Esophagus squamous epithelium (tissue), 5 donors: ENCODE measurements around the gene PIK3CB. TPM values are rescaled to one million over a fixed set of nuclear protein-coding genes. Genes with fewer than 3 reads are reported as not detected.

Experiments
- DNase-seq: peaks from one replicate; lab custom pipeline; 2025; lab: John Stamatoyannopoulos, UW
- H3K27ac ChIP-seq, 4 donors: fragments of 200-600 bp; sonication (generic); one replicate each; pipeline ENCODE4 v1.5.1; 2016 to 2019; ENCODE audit warnings: mild to moderate bottlenecking in 1 of 4
- H3K27me3 ChIP-seq, 4 donors: fragments of 200-600 bp; sonication (generic); 1 replicate in 3 of 4; 2 replicates in 1 of 4; pipeline versions ENCODE4 v1.5.1 to v1.6.0; 2017 to 2021; ENCODE audit warnings: antibody characterized with exemption in 1 of 4
- H3K36me3 ChIP-seq, 3 donors: fragments of 200-600 bp; sonication (generic); one replicate each; pipeline ENCODE4 v1.5.1; 2016 to 2019
- H3K4me1 ChIP-seq, 3 donors: fragments of 200-600 bp; sonication (generic); one replicate each; pipeline ENCODE4 v1.5.1; 2017 to 2019
- H3K4me3 ChIP-seq, 4 donors: fragments of 200-600 bp; sonication (generic); 1 replicate in 3 of 4; 2 replicates in 1 of 4; pipeline ENCODE4 v1.5.1; 2016 to 2019; ENCODE audit warnings: mild to moderate bottlenecking in 2 of 4, moderate library complexity in 1 of 4
- H3K9me3 ChIP-seq, 3 donors: fragments of 200-600 bp; sonication (generic); one replicate each; pipeline ENCODE4 v1.5.1; 2016 to 2019
- POLR2A ChIP-seq, 4 donors: fragments of 450-650 bp; IDR thresholded peaks; one replicate each; pipeline ENCODE4 v1.6.1; 2017; ENCODE audit warnings: antibody characterized with exemption in 4 of 4, mild to moderate bottlenecking in 4 of 4, moderate library complexity in 3 of 4
- WGBS, 2 donors: methylation state at CpG; one replicate each; pipeline ENCODE4 v1.1.5; 2018; 5-methylcytosine and 5-hydroxymethylcytosine counted together
- intact Hi-C: fragments of 100-400 bp; cut with DNase I; formaldehyde crosslinking; loops from one replicate; pipeline ENCODE4 v1.15.0; 2022
- total RNA-seq, 4 donors: library from RNA; depleted of rRNA; stranded (reverse); fragments of >200 nt; gene quantifications; one replicate each; pipeline ENCODE4 v1.1.0, GENCODE V29; 2016
- TF ChIP-seq, protein P1 (sequence below), 6 experiments: fragments of 450-650 bp in 4 of 6; fragments of 200-600 bp in 2 of 6; sonication (generic) in 2 of 6; IDR thresholded peaks; one replicate each; pipeline ENCODE4 v1.5.1; 2016 to 2019; ENCODE audit warnings: antibody characterized with exemption in 6 of 6, mild to moderate bottlenecking in 4 of 6, moderate library complexity in 4 of 6
- donor health status: DM: yes; HTN: yes; CAD: no.

Gene PIK3CB
- total RNA-seq, 4 donors from 2014 or later = 14.7 to 36.2 (median 28.5) TPM

DNA sequence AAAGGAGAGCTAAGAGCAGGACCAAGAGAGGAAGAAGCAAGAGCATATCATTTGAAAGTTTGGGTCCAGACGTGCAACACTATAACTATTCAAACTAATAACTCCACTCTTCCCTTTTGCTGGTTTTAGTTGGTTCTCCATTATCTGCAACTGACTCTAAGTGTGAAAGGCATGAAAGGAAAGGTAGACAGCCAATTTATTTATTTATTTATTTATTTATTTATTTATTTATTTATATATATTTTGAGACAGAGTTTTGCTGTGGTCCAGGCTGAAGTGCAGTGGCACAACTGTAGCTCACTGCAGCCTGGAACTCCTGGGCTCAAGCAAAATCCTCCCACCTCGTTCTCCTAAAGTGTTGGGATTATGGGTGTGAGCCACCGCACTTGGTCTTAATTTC is 22.1 kb upstream of the PIK3CB start:
- H3K27me3 ChIP-seq = no peaks in the 10 kb centered on the region
- H3K36me3 ChIP-seq = no peaks in the 10 kb centered on the region
- no peak overlapping the region for H3K4me3 ChIP-seq
- H3K9me3 ChIP-seq = no peaks in the 10 kb centered on the region
- WGBS, 2 donors = 78 to 86% methylated on average over 3 of the region's 3 CpGs
- no peak for DNase-seq
- peaks cover 2 to 30% (median 3%) of the 10 kb centered on the region in 3 donors for H3K4me1 ChIP-seq
- no peak overlapping the region for H3K27ac ChIP-seq
- no peak for TF ChIP-seq POLR2A (IDR thresholded peaks at IDR 0.05)
- TF ChIP-seq, protein P1, sequence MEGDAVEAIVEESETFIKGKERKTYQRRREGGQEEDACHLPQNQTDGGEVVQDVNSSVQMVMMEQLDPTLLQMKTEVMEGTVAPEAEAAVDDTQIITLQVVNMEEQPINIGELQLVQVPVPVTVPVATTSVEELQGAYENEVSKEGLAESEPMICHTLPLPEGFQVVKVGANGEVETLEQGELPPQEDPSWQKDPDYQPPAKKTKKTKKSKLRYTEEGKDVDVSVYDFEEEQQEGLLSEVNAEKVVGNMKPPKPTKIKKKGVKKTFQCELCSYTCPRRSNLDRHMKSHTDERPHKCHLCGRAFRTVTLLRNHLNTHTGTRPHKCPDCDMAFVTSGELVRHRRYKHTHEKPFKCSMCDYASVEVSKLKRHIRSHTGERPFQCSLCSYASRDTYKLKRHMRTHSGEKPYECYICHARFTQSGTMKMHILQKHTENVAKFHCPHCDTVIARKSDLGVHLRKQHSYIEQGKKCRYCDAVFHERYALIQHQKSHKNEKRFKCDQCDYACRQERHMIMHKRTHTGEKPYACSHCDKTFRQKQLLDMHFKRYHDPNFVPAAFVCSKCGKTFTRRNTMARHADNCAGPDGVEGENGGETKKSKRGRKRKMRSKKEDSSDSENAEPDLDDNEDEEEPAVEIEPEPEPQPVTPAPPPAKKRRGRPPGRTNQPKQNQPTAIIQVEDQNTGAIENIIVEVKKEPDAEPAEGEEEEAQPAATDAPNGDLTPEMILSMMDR (IDR thresholded peaks at IDR 0.05) = no peak
- intact Hi-C loops = no loop called here

DNA sequence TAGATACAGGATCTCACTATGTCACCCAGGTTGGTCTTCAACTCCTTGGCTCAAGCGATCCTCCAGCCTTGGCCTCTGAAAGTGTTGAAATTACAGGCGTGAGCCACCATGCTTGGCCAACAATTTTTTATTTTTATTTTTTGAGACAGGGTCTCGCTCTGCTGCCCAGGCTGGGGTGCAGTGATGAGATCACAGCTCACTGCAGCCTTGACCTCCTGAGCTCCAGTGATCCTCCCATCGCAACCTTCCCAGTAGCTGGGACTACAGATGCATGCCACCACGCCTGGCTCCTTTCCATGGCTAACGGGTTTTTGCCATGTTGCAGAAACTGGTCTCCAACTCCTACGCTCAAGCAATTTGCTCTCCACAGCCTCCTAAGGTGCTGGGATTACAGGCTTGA is 20.2 kb upstream of the PIK3CB start:
- Histone ChIP-seq H3K9me3 (no peaks in the 10 kb centered on the region), H3K4me1 (peaks cover 0 to 19% (median 0%) of the 10 kb centered on the region in 3 donors), H3K27me3 (no peaks in the 10 kb centered on the region), H3K36me3 (no peaks in the 10 kb centered on the region), H3K4me3 (no peak overlapping the region), H3K27ac (no peak overlapping the region)
- no peak for TF ChIP-seq POLR2A (IDR thresholded peaks at IDR 0.05)
- TF ChIP-seq, protein P1 (IDR thresholded peaks at IDR 0.05) = no peak
- intact Hi-C loops = no loop called here
- no peak for DNase-seq
- WGBS, 2 donors = 80 to 93% methylated on average over 7 of the region's 7 CpGs

DNA sequence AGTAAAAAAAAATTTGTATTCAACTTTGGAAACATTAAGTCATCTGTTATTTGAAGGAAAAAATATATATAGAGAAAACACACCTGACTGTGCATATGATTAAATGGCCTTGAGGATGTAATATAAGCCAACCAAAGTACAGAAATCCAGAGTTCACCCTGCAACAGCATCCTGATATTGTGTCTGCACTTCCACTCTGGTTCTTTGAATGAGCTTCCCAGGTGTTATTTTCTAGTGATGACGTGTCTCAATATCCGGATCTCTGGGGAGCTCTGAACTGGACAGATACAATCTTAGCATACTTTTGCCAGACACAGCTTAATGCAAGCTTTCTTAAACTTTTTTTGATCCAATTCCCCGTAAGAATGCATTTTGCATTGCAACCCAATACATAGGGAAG is 19.5 kb upstream of the PIK3CB start:
- Histone ChIP-seq H3K36me3 (no peaks in the 10 kb centered on the region), H3K4me1 (peaks cover 0 to 19% (median 0%) of the 10 kb centered on the region in 3 donors), H3K4me3 (no peak overlapping the region), H3K9me3 (no peaks in the 10 kb centered on the region), H3K27me3 (no peaks in the 10 kb centered on the region), H3K27ac (no peak overlapping the region)
- TF ChIP-seq, protein P1 (IDR thresholded peaks at IDR 0.05) = no peak
- TF ChIP-seq POLR2A (IDR thresholded peaks at IDR 0.05) = no peak
- no peak for DNase-seq
- intact Hi-C loops = no loop called here
- WGBS, 2 donors = 63 to 71% methylated on average over 3 of the region's 3 CpGs

DNA sequence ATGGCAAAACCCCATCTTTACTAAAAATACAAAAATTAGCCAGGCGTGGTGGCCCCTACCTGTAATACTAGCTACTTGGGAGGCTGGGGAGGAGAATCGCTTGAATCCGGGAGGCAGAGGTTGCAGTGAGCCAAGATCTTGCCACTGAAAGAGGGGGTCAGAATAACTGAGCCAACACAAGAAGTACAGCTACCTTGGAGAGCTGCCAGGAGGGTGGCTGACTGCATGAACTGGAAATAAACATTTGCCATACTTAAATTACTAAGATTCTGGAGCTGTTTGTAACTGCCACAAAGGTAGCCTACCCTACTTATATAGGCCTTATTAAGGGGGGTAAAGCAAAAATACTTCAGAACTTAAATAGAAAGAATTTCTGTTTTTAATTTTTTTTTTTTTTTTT is 15.4 kb upstream of the PIK3CB start:
- no peak for TF ChIP-seq POLR2A (IDR thresholded peaks at IDR 0.05)
- TF ChIP-seq, protein P1 (IDR thresholded peaks at IDR 0.05) = no peak
- H3K27me3 ChIP-seq = no peaks in the 10 kb centered on the region
- DNase-seq = no peak
- peaks cover 0 to 12% (median 0%) of the 10 kb centered on the region in 3 donors for H3K4me1 ChIP-seq
- H3K27ac ChIP-seq = no peak overlapping the region
- 66 to 78% methylated on average over 3 of the region's 3 CpGs for WGBS, 2 donors
- no peaks in the 10 kb centered on the region for H3K9me3 ChIP-seq
- no peaks in the 10 kb centered on the region for H3K36me3 ChIP-seq
- intact Hi-C loops = no loop called here
- H3K4me3 ChIP-seq = no peak overlapping the region

DNA sequence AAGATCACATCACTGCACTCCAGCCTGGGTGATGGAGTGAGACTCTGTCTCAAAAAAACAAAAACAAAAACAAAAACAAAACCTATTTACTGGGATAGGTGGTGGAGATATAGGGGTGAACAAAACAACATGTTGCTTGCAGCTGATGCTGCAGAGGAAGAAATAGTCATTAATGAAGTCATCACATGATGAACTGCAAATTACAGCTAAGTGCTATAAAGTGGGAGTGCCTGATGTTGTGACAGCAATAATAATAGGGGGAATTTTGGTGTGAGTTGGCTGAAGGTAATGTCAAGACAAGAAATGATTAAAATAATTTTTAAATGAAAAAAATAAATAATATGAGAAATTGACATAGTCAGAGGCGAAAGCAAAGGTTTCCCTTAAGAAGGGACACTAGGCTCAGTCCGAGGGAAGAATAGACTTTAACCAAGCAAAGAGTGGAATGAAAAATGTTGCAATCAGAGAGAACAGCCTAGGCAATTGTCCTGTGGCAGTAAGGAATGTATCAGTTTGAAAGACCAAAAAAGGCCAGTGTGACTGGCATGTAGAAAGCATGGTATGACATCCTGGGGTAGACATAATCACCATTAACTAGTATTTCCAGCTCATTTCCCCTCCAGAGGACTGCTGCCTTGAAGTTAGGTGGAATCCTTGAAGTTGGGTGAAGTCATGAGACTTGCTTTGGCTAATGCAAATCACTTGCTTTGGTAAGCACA is 14.7 kb upstream of the PIK3CB start:
- H3K27me3 ChIP-seq = no peaks in the 10 kb centered on the region
- H3K4me3 ChIP-seq = no peak overlapping the region
- no peak for DNase-seq
- TF ChIP-seq, protein P1 (IDR thresholded peaks at IDR 0.05) = no peak
- no peak for TF ChIP-seq POLR2A (IDR thresholded peaks at IDR 0.05)
- H3K4me1 ChIP-seq = peaks cover 0 to 12% (median 0%) of the 10 kb centered on the region in 3 donors
- no peaks in the 10 kb centered on the region for H3K36me3 ChIP-seq
- WGBS, 2 donors = 77 to 86% methylated on average over 2 of the region's 2 CpGs
- intact Hi-C loops = no loop called here
- H3K9me3 ChIP-seq = no peaks in the 10 kb centered on the region
- H3K27ac ChIP-seq = no peak overlapping the region
